ENCODE data around the gene PPP1R7.

Gene PPP1R7

DNA sequence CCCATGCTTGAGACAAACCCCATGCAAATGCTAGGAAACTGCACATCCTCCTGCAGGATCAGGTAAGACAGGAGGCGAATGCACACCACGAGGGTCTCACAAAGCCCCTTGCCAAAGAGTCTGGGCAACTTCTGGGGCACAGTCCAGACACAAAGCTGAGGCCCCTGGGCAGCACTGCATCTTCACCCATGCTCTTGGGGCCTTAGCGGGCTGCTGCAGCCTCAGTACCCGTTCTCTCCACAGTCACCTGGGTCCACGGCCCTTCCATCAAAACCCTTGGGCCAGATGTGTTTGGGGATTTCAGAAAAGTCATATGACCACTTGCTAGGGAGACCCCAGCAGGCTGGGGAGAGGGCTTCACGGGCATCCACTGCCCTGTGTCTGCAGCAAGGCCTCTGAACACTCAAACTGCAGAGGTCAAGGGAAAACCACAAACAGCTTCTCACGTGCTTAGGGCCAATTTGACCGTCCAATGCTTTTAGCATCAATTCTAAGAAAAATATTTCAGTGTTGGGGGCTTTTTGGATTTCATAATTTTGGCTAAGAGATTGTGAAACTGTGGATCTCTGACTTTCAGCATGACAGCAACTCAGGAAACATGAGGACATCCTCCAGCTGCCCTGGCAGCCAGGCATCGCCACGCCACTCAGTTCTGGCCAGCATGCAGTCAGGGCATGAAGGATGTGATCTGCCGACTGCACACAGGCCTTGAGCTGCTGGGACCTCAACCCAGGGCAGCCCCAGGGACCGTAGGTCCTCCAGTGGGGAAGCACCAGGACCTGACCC lies 21.0 kb upstream of the PPP1R7 start:
- H3K27ac Mint-ChIP-seq = peak overlapping the region; percentile 100

DNA sequence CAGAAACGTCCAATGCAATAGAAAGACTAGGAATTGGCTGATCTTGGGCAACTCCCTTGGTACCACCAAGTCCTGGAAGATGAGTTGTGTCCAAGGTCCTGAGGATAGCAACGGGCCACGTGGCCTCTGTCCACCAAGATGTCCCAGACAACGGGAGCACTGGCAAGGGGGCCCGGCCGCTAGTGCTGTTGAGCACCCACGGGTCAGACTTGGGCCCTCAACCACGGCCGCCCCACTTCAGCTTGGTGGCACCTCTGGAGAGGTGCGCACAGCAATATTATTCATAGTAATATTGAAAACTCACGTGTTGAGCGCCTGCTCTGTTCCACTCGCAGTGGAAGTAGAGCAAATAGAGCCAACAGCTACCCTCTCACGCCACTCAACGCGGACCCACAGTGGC lies 20.0 kb upstream of the PPP1R7 start:
- ATAC-seq (ENCODE audit: low read depth) (no peak), DNase-seq (ENCODE audit: low spot score in 2 of 2) (no peak)
- Mint-ChIP-seq H3K4me1 (peaks cover 35% of the 10 kb centered on the region), H3K4me3 (no peak overlapping the region), H3K36me3 (peaks cover 16% of the 10 kb centered on the region), H3K27ac (peak overlapping the region; percentile 100), H3K9me3 (no peaks in the 10 kb centered on the region), H3K27me3 (no peaks in the 10 kb centered on the region)

More for the DNA sequence above, 21.0 kb upstream of the PPP1R7 start:
- Mint-ChIP-seq H3K4me3 (peak overlapping the region; percentile 21), H3K27me3 (no peaks in the 10 kb centered on the region), H3K9me3 (no peaks in the 10 kb centered on the region), H3K36me3 (peaks cover 16% of the 10 kb centered on the region), H3K4me1 (peaks cover 35% of the 10 kb centered on the region)
- DNase-seq (ENCODE audit: low spot score in 2 of 2) (no peak), ATAC-seq (ENCODE audit: low read depth) (no peak)

DNA sequence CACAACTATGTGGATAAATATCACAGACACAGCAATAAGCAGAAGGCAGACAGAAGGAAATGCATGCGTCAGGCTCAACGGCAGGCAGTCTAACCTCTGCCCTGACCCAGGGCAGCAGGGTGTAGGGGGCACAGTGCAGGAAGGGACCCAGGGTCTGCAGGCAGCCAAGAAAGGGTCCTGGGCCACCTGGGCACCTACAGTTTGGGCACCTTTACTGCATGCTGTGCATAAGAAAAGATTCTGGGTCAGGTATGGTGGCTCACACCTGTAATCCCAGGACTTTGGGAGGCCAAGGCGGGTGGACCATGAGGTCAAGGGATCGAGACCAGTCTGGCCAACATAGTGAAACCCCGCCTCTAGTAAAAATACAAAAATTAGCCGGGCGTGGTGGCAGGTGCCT lies 18.7 kb upstream of the PPP1R7 start:
- Mint-ChIP-seq H3K4me1 (peaks cover 33% of the 10 kb centered on the region), H3K36me3 (peaks cover 16% of the 10 kb centered on the region), H3K9me3 (no peaks in the 10 kb centered on the region), H3K27ac (no peak overlapping the region), H3K4me3 (no peak overlapping the region), H3K27me3 (no peaks in the 10 kb centered on the region)
- DNase-seq (ENCODE audit: low spot score in 2 of 2) (no peak), ATAC-seq (ENCODE audit: low read depth) (no peak)

DNA sequence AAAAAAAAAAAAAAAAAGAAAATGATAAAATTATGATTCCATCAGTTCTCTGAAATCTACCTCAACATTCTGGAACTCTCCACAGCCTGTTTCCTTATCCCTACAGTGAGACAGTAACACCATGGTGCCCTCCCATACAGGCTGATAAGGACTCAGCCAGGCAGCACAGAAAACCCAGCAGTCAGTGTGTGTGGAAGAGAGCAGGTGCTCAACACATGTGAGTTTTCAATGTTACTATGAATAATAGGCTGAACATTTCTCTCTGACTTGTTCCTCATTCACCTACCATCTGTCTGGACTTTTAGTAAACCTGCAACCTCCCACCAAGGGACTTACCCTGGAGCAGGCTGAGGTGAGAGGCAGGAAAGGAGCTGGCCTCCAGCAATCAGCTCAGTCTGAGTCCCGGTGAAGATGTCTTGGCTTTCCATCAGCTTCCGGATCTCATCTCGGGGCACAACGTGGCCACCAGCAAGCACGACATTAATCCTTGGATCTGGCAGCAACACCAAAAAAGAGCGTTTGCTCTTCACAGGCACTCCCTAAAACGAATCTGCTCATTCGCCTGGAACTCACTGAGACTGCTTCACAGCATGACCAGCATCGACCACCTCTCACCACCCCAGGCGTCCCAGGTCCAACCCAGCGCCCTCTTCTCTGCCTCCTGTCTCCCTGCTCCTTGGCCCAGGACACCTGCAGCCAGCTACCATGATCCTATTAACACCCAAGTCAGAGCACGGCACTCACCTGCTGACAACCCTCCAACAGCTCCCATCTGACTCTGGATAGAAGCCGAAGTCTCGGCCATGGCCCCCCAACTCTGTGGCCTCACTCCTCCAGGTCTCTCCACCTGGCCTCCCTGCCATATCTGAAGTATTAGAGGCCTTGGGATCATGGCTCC lies 17.5 kb upstream of the PPP1R7 start:
- H3K27ac Mint-ChIP-seq = peak overlapping the region; percentile 51
- H3K4me3 Mint-ChIP-seq = no peak overlapping the region
- H3K4me1 Mint-ChIP-seq = peaks cover 28% of the 10 kb centered on the region
- DNase-seq (ENCODE audit: low spot score in 2 of 2) (no peak), ATAC-seq (ENCODE audit: low read depth) (peak; percentile 4)
- H3K9me3 Mint-ChIP-seq = no peaks in the 10 kb centered on the region
- H3K36me3 Mint-ChIP-seq = peaks cover 17% of the 10 kb centered on the region
- H3K27me3 Mint-ChIP-seq = no peaks in the 10 kb centered on the region

DNA sequence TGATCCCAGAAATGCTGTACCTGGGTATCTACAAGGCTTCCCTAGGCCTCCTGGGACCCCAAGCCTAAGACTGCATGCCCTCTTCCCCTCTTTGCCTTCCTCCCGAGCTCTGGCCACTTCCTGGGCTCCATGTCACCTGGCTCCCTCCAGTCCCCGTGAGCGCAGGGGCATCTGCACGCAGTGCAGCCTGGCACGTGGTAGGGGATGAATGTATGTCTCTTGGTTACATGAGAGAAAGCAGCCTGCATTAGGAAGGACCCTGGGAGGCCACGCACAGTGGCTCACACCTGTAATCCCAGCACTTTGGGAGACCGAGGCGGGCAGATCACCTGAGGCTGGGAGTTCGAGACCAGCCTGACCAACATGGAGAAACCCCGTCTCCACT lies 16.8 kb upstream of the PPP1R7 start:
- no peaks in the 10 kb centered on the region for H3K9me3 Mint-ChIP-seq
- ATAC-seq (ENCODE audit: low read depth) = no peak
- H3K4me3 Mint-ChIP-seq = no peak overlapping the region
- H3K27ac Mint-ChIP-seq = peak overlapping the region; percentile 51
- H3K36me3 Mint-ChIP-seq = peaks cover 21% of the 10 kb centered on the region
- peaks cover 22% of the 10 kb centered on the region for H3K4me1 Mint-ChIP-seq
- no peaks in the 10 kb centered on the region for H3K27me3 Mint-ChIP-seq
- DNase-seq (ENCODE audit: low spot score in 2 of 2) = no peak

DNA sequence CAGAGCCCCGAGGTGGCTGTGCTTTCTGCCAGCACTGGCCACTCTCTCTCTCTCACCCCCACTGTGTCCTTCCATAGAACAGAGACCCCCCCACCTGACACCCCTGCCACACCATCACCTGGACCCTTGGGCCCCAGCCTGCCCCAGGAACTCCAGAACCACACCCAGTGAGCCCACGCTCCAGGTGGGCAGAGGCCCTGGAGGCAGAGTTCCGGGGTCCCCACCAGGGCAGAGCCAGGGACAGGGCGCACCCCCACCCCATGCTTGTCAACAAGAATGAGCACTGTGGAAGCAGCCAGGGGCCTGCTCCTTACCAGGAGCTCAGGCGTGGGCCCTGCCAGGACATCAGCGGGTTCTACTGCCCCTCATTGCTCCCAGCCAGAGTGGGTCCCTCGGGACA lies 15.6 kb upstream of the PPP1R7 start:
- H3K4me3 Mint-ChIP-seq = no peak overlapping the region
- peaks cover 13% of the 10 kb centered on the region for H3K4me1 Mint-ChIP-seq
- DNase-seq (ENCODE audit: low spot score in 2 of 2) (no peak), ATAC-seq (ENCODE audit: low read depth) (no peak)
- no peaks in the 10 kb centered on the region for H3K27me3 Mint-ChIP-seq
- H3K27ac Mint-ChIP-seq = no peak overlapping the region
- no peaks in the 10 kb centered on the region for H3K9me3 Mint-ChIP-seq
- H3K36me3 Mint-ChIP-seq = peaks cover 21% of the 10 kb centered on the region

DNA sequence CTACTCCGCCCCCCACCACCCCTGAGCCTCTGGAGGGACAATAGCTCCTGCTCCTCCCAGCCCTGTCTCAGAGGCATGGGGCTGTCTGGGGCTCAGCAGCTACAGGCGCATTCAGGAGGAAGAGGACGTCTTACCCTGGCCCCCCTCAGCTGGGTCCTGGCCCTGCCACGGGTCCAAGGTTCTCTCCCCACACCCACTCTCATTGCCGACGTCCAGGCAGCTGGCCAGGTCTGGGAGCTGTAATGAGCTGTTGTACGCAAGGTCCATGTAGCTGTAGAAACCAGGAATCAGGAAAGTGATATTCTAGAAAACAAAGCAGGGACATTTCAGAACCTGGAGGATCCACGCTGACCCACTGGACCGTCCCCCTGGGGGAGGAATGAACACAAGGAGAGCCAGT lies 14.5 kb upstream of the PPP1R7 start:
- no peaks in the 10 kb centered on the region for H3K27me3 Mint-ChIP-seq
- ATAC-seq (ENCODE audit: low read depth) = no peak
- H3K27ac Mint-ChIP-seq = no peak overlapping the region

DNA sequence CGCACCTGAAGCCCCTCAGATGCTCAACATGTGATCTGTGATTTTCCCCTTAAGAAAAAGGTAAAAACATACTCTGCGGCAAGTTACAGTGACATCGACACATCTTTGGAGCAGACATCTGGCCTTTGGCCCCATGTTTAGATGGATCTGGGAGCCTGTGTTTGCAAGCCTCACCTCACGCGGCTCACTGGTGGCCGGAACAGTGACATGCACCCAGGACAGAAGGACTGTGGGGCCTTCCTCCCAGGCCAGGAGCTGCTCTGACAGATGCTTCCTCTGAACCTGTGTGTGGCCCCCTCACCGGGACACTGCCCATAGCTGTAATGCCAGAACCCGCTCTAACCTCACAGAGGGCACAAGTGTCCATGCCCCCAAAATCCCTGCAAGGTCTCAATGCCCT lies 14.1 kb upstream of the PPP1R7 start:
- peaks cover 7% of the 10 kb centered on the region for H3K4me1 Mint-ChIP-seq
- H3K9me3 Mint-ChIP-seq = no peaks in the 10 kb centered on the region
- H3K36me3 Mint-ChIP-seq = peaks cover 21% of the 10 kb centered on the region
- H3K27me3 Mint-ChIP-seq = no peaks in the 10 kb centered on the region
- DNase-seq (ENCODE audit: low spot score in 2 of 2) = no peak
- no peak for ATAC-seq (ENCODE audit: low read depth)
- H3K4me3 Mint-ChIP-seq = no peak overlapping the region
- H3K27ac Mint-ChIP-seq = no peak overlapping the region

More for the DNA sequence above, 14.5 kb upstream of the PPP1R7 start:
- Mint-ChIP-seq H3K9me3 (no peaks in the 10 kb centered on the region), H3K4me3 (no peak overlapping the region), H3K4me1 (peaks cover 8% of the 10 kb centered on the region), H3K36me3 (peaks cover 22% of the 10 kb centered on the region)
- no peak for DNase-seq (ENCODE audit: low spot score in 2 of 2)

DNA sequence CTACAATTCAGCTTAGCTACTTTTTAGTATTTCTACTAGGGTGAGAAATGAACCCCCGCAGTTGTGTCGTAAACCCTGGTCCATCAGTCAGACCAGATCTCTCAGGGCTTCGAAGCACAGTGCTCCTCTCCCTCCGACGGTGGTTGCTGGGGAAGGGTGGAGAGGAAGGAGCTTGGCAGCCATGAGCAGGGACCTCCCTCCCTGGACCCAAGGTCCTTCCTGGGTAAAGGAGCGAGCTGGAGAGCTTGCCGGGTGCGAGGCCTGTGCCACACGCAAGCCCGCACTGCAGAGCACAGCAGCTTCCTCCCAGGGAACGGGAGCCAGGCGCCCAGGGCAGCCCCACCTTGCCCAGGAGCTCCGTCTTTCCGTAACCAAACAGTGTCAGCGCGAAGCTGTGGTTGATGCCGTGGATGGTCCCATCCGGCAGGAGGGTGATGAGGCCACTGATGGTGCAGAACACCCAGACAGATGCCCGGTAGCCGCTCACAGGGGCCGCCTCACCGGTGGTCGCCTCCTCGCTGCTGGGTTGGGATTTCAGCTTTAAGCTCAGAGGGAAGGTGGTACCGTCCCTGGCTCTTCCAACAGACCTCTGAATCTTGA lies 13.5 kb upstream of the PPP1R7 start:
- ATAC-seq (ENCODE audit: low read depth) (no peak), DNase-seq (ENCODE audit: low spot score in 2 of 2) (no peak)
- no peaks in the 10 kb centered on the region for H3K27me3 Mint-ChIP-seq
- H3K36me3 Mint-ChIP-seq = peaks cover 24% of the 10 kb centered on the region
- H3K4me1 Mint-ChIP-seq = peaks cover 7% of the 10 kb centered on the region
- H3K27ac Mint-ChIP-seq = no peak overlapping the region
- no peak overlapping the region for H3K4me3 Mint-ChIP-seq
- no peaks in the 10 kb centered on the region for H3K9me3 Mint-ChIP-seq

DNA sequence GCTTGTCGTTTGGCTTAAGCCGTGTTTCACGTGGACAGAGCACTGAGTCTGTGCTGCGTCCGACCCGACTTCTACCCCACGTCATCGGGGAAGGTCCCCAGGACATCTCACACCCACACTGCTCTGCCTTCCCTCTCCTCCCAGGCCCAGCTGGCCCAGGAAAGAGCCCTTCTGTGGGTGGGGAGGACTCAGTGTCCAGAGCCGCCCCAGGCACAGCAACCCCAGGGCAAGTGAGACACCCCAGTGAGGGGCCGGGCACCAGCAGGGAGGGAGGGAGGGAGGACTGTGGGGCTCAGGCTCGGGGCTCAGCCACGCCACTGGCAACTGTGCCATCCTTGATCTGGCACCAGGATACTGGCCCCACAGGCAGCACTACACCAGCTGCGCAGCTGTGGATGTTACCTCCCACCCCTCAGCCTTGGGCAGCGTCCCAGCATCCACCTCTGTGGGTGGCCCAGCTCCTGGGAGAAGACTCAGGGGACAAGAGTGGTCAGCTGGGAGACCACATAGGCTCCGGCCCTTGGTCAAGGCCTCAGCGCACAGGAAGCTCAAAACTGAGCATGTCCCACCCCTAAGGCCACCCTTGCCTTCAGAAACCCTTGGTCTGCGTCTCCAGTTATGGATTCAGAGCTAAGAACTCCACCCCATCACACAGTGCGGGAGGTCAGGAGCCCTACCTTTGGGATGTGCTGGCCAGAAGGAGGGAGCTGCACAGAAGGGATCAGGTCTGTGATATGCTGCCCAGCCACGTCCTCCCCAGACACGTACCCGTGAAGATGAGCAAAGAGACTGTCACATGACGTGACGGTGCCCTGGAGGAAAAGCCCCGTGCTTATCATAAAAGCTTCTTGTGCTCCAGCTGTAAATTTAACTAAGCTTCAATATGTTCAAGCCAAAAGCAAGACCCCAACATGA lies 12.7 kb upstream of the PPP1R7 start:
- Mint-ChIP-seq H3K4me3 (no peak overlapping the region), H3K27ac (no peak overlapping the region), H3K4me1 (peaks cover 9% of the 10 kb centered on the region), H3K9me3 (no peaks in the 10 kb centered on the region), H3K36me3 (peaks cover 28% of the 10 kb centered on the region), H3K27me3 (no peaks in the 10 kb centered on the region)
- DNase-seq (ENCODE audit: low spot score in 2 of 2) = no peak
- ATAC-seq (ENCODE audit: low read depth) = no peak

DNA sequence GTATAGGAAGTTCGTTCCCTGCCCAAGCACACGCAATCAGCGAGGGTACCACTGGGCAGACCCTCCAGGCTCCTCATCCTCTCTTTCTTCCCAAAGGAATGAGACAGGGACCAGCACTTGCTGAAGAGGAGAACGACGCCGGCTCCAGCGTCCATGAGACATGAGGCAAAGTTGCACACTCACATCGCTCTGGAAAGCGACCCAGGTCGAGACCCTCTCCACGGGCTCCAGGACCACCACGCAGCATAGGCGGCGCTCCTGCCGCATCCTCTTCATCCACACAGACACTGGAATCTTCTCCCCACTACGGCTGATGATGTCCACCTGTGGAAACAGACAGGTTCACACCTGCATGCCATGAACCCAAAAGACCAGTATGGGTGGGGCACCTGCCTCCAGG lies 11.8 kb upstream of the PPP1R7 start:
- Mint-ChIP-seq H3K36me3 (peaks cover 24% of the 10 kb centered on the region), H3K27me3 (no peaks in the 10 kb centered on the region), H3K4me1 (peaks cover 4% of the 10 kb centered on the region), H3K9me3 (no peaks in the 10 kb centered on the region), H3K4me3 (no peak overlapping the region), H3K27ac (no peak overlapping the region)
- DNase-seq (ENCODE audit: low spot score in 2 of 2) (no peak), ATAC-seq (ENCODE audit: low read depth) (no peak)

DNA sequence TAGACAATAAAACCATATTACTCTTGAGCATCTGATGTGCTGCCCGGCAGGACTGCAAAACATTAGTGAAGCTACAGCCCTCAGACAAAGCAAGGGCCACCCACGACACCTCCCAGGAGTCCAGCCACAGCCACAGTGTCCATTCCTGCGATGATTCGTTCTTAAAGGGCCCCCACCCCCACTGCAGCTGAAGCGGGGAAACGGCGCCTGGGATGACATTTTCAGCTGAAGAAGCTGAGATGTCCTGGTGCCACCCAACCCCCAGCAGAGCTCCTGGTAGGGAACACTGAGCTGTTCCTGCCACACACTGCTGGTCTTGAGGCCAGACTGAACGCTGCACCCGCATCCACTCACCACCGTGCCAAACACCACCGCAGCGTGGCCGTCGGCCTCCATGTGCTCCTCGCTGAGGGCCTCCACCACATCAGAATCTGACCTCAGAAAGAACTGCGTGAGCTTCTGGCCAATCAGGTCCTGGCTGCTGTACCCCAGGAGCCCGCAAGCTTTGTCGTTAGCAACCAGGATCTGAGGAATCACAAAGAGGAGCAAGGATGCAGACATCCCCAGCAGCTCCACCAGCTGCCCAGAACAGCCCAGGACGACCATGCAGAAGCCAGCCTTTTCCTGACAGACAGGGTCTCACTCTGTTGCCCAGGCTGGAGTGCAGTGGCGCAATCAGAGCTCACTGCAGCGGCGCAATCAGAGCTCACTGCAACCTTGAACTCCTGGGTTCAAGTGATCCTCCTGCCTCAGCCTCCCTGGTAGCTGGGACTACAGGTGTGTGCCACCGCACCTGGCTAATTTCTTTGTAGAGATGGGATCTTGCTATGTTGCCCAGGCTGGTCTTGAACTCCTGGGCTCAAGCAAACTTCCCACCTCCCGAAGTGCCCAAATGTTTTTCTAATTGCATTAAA lies 10.5 kb upstream of the PPP1R7 start:
- no peak overlapping the region for H3K27ac Mint-ChIP-seq
- H3K27me3 Mint-ChIP-seq = no peaks in the 10 kb centered on the region
- H3K4me3 Mint-ChIP-seq = no peak overlapping the region
- no peaks in the 10 kb centered on the region for H3K9me3 Mint-ChIP-seq
- ATAC-seq (ENCODE audit: low read depth) (no peak), DNase-seq (ENCODE audit: low spot score in 2 of 2) (no peak)
- peaks cover 24% of the 10 kb centered on the region for H3K36me3 Mint-ChIP-seq
- H3K4me1 Mint-ChIP-seq = peaks cover 4% of the 10 kb centered on the region

DNA sequence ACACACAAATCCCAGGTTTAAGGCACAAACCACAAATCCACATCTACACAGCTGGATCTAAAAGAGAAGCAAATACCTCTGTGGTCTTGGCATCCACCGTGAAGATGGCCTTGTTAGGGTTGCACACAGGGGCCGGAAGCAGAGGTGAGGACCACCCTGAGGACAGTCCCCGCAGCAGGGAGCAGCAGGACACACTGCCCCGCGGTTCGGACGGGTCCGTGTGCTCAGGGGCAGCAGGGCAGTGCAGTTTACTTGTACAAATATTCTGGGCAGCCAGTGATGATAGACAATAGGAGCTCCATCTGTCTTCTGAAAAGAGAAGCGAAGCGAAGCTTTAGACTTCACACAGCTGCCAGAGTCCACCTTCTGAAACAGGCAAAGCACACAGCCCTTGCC lies 9.8 kb upstream of the PPP1R7 start:
- Mint-ChIP-seq H3K27me3 (no peaks in the 10 kb centered on the region), H3K4me3 (no peak overlapping the region), H3K27ac (no peak overlapping the region), H3K9me3 (no peaks in the 10 kb centered on the region), H3K4me1 (peaks cover 4% of the 10 kb centered on the region), H3K36me3 (peaks cover 24% of the 10 kb centered on the region)
- no peak for ATAC-seq (ENCODE audit: low read depth)
- no peak for DNase-seq (ENCODE audit: low spot score in 2 of 2)

Measured in memory B cell (primary cell).